Measurements from ENCODE around the gene NUDT4. TPM values are rescaled to one million over a fixed set of nuclear protein-coding genes. Genes with fewer than 3 reads are reported as not detected.
A peak's percentile ranks its signal among the peaks of the same experiment; 100 is the strongest.

The NUDT4 gene
- total and polyA plus RNA-seq, 10 of the 15 experiments (the other 5 are each of a cell fraction or from before 2014, with no cell fraction given): 26.6 to 91.6 (median 63.1) TPM

GRCh38 chr12:93378998-93379325, 1.2 kb downstream of the NUDT4 start:
- Histone ChIP-seq H3K36me3 (ENCODE audit: control insufficient read depth in 2 of 2, insufficient read depth in 2 of 2, low read length in 1 of 2) (0 out of 4 replicates have a peak, but pooled peaks cover 0 to 6% of the 10 kb centered on the region in 2 experiments), H3K4me3 (peak overlapping the region; percentile 87), H3K4me1 (ENCODE audit: control insufficient read depth, insufficient read depth, low read length) (peaks cover 15% of the 10 kb centered on the region), H3K4me2 (ENCODE audit: control insufficient read depth, insufficient read depth) (peak overlapping the region; percentile 58), H3K27me3 (replicated peaks in 1 of 2; ENCODE audit: control insufficient read depth in 2 of 2, insufficient read depth in 2 of 2, low read length in 1 of 2) (no peaks in the 10 kb centered on the region), H3K9me3 (replicated peaks; ENCODE audit: control insufficient read depth, insufficient read depth, low read length) (no peaks in the 10 kb centered on the region), H4K20me1 (ENCODE audit: control insufficient read depth, insufficient read depth) (peaks cover 8% of the 10 kb centered on the region; the same call in 1 of the 2 replicates), H3K79me2 (ENCODE audit: control insufficient read depth, insufficient read depth, low read length) (peaks cover 77% of the 10 kb centered on the region), H3K9ac (ENCODE audit: control insufficient read depth, insufficient read depth, low read length) (peak overlapping the region; percentile 98), H3K27ac (ENCODE audit: control insufficient read depth, insufficient read depth) (peak overlapping the region; percentile 98), H2AFZ (ENCODE audit: control insufficient read depth, low read depth, low read length) (no peak overlapping the region; the same call in 1 of the 2 replicates)
- POLR2A ChIA-PET: interaction anchor here (0.5 to 3.2 kb wide), 3 partner anchors 81 to 835 kb away, joined by 3 to 26 read pairs (median 7); no protein-coding TSS in a partner anchor
- RAD21 ChIA-PET (ENCODE audit: unreplicated experiment): interaction anchor here (0.6 to 6.9 kb wide), 11 partner anchors 11 to 432 kb away, joined by 3 to 133 read pairs (median 9); no protein-coding TSS in a partner anchor
- no peak for DNase-seq (ENCODE audit: low read depth, low spot score)
- intact Hi-C loops (cut with micrococcal nuclease; ENCODE audit: unreplicated experiment) (loop anchor here (1.0 to 5.0 kb wide), 4 partner anchors 134 to 452 kb away; partner anchors contain the start of gene EEA1), in situ Hi-C loops (cut with MboI) (no loop called here)
- no peak for FAIRE-seq
- no peak for TF ChIP-seq BCL11A (IDR thresholded peaks at IDR 0.05; ENCODE audit: low read depth, low read length)
- TF ChIP-seq, protein P1, sequence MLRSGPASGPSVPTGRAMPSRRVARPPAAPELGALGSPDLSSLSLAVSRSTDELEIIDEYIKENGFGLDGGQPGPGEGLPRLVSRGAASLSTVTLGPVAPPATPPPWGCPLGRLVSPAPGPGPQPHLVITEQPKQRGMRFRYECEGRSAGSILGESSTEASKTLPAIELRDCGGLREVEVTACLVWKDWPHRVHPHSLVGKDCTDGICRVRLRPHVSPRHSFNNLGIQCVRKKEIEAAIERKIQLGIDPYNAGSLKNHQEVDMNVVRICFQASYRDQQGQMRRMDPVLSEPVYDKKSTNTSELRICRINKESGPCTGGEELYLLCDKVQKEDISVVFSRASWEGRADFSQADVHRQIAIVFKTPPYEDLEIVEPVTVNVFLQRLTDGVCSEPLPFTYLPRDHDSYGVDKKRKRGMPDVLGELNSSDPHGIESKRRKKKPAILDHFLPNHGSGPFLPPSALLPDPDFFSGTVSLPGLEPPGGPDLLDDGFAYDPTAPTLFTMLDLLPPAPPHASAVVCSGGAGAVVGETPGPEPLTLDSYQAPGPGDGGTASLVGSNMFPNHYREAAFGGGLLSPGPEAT (IDR thresholded peaks at IDR 0.05; ENCODE audit: low read depth): 0 out of 2 replicates have a peak, but pooled peaks have one; percentile 4
- SMC1A ChIA-PET (ENCODE audit: uncharacterized antibody, unreplicated experiment): interaction anchor here (0.8 to 10.4 kb wide), 13 partner anchors 10 to 551 kb away, joined by 3 to 209 read pairs (median 3); no protein-coding TSS in a partner anchor
- no TSS peak for BruUV-seq (replicated peaks)
- no peak for ATAC-seq
- 0% methylated on average over 4 of the region's 4 CpGs for WGBS (ENCODE audit: insufficient coverage, insufficient replicate concordance, low lambda C conversion rate, missing lambda C conversion rate)
- CTCF ChIA-PET: interaction anchor here (0.6 to 7.5 kb wide), 8 partner anchors 18 to 723 kb away, joined by 3 to 93 read pairs (median 42); no protein-coding TSS in a partner anchor

Measured in GM12878 (cell line).